ENCODE measurements around the gene PKD1. TPM values are rescaled to one million over a fixed set of nuclear protein-coding genes. Genes with fewer than 3 reads are reported as not detected.
A peak's percentile ranks its signal among the peaks of the same experiment; 100 is the strongest.

PKD1 gene
- total RNA-seq, 1 experiment from 2014 or later, result 137 TPM

DNA sequence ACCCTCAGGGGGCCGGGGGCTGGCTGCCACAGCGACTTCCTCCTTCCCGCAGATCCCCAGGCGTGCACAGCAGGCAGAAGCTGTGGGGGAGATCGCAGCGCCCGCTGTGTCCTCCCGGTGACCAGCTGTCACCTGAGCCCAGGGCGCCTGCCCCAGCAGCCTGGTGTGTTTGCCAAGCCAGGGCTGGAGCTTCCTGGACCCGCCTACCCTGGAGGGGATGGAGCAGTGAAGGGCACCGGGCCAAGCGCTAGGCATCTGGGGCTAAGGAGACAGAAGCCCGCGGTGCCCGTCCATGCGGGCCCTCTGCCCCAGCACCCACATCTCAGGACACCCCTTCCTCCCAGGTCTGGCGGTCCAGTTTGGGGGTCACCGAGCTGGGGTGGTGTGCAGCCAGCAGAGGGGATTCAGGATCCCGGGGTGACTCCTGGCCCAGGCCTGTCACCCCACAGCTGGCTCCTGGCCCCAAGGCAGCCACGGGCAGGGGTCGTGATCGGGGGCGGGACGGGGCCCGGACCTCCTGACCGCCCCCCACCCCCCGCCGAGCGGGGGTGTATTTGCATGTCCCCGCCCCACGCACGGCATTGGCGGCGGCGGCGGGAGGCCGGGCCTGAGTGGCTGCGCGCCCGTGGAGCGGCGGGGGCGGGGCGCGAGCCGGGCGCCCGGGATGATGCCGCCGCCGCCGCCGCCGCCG is 12.4 kb upstream of the PKD1 start, which contains the start of gene RAB26:
Gene RAB26 (plus strand): TSS at position 645 of the 691 bp plus-strand sequence. CDS start 159 bp downstream, outside the sequence.
- no peak for DNase-seq (ENCODE audit: low read depth, low spot score)
- H3K4me1 ChIP-seq (ENCODE audit: control insufficient read depth in 1 of 2, insufficient read depth in 2 of 2, low read length in 2 of 2), result peaks cover 46 to 64% of the 10 kb centered on the region in 2 experiments
- H3K27ac ChIP-seq (ENCODE audit: low read depth, low read length), result peak within 1 kb of the TSS; percentile 84
- H3K4me3 ChIP-seq (replicated peaks in 1 of 2; ENCODE audit: low read depth in 1 of 2, low read length in 2 of 2), result peak within 1 kb of the TSS; percentile 64 to 74
- H3K27me3 ChIP-seq (ENCODE audit: insufficient read depth, low read length), result no peaks in the 10 kb centered on the region
- no peaks in the 10 kb centered on the region; the same call in 1 of the 2 replicates for H4K20me1 ChIP-seq (ENCODE audit: insufficient read depth)
- CTCF ChIA-PET, result interaction anchor here (2.3 kb wide), 1 partner anchor 126 kb away, joined by 8 read pairs; no protein-coding TSS in a partner anchor
- TF ChIP-seq SRF (IDR thresholded peaks at IDR 0.05; ENCODE audit: low read depth), result no peak
- TF ChIP-seq POLR2AphosphoS5 (IDR thresholded peaks at IDR 0.05; ENCODE audit: low read depth, low read length), result 0 out of 2 replicates have a peak, but pooled peaks have one; percentile 19
- no peak for TF ChIP-seq POLR2A (IDR thresholded peaks at IDR 0.05; ENCODE audit: borderline replicate concordance, extremely low read depth, insufficient read depth, insufficient read length)
- no peak for TF ChIP-seq TCF7L2 (IDR thresholded peaks at IDR 0.05; ENCODE audit: borderline replicate concordance, extremely low read depth, insufficient read depth, insufficient read length)
- TF ChIP-seq, protein P1, sequence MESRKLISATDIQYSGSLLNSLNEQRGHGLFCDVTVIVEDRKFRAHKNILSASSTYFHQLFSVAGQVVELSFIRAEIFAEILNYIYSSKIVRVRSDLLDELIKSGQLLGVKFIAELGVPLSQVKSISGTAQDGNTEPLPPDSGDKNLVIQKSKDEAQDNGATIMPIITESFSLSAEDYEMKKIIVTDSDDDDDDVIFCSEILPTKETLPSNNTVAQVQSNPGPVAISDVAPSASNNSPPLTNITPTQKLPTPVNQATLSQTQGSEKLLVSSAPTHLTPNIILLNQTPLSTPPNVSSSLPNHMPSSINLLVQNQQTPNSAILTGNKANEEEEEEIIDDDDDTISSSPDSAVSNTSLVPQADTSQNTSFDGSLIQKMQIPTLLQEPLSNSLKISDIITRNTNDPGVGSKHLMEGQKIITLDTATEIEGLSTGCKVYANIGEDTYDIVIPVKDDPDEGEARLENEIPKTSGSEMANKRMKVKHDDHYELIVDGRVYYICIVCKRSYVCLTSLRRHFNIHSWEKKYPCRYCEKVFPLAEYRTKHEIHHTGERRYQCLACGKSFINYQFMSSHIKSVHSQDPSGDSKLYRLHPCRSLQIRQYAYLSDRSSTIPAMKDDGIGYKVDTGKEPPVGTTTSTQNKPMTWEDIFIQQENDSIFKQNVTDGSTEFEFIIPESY (IDR thresholded peaks at IDR 0.05; ENCODE audit: extremely low read depth, insufficient replicate concordance, low read length), result no peak
- peak within 1 kb of the TSS; percentile 99 for H3K4me2 ChIP-seq (ENCODE audit: low read length)
- H3K9me2 ChIP-seq (ENCODE audit: insufficient read depth), result no peaks in the 10 kb centered on the region
- H3K9me3 ChIP-seq (ENCODE audit: control insufficient read depth in 1 of 2, insufficient read depth in 1 of 2, low read depth in 1 of 2, low read length in 2 of 2), result no peaks in the 10 kb centered on the region
- POLR2A ChIA-PET, result interaction anchor here (1.9 kb wide), 1 partner anchor 183 kb away, joined by 7 read pairs; the partner anchor contains the start of gene RPS2
- RAD21 ChIA-PET (ENCODE audit: low non-redundant PET in 1 of 2, low total read pairs in 2 of 2, uncharacterized antibody in 2 of 2, unreplicated experiment in 2 of 2), result interaction anchor here in 1 of 2 experiments (1.4 kb wide), 1 partner anchor 126 kb away, joined by 3 read pairs; no protein-coding TSS in a partner anchor
- no TSS peak for BruUV-seq (replicated peaks)
- H3K9ac ChIP-seq (ENCODE audit: low read length), result peak within 1 kb of the TSS; percentile 91
- peak; percentile 51 for ATAC-seq
- H3K36me3 ChIP-seq (ENCODE audit: control insufficient read depth in 1 of 2, insufficient read depth in 2 of 2, low read length in 2 of 2), result peaks cover 0 to 6% of the 10 kb centered on the region in 2 experiments; a peak in 1 of 4 replicates
- no peak within 1 kb of the TSS for H2AFZ ChIP-seq (ENCODE audit: low read depth, low read length, poor library complexity, severe bottlenecking)
- H3K79me2 ChIP-seq (ENCODE audit: insufficient read depth, low read length), result peaks cover 23% of the 10 kb centered on the region
- intact Hi-C loops (cut with micrococcal nuclease), result no loop called here

All from HCT116 (cell line).